GF-D8 (cell line): Measurements from ENCODE around the gene FMNL2.
"Not testable (repeated sequence)": the region's sequence is repeated elsewhere in the genome, so short reads cannot be mapped to it uniquely, and the experiment has no call there.

Experiments used
- DNase-seq: peaks from one replicate; lab custom pipeline; 2025; lab: John Stamatoyannopoulos, UW

The FMNL2 gene

GRCh38 chr2:152375174-152375573 is 40.2 kb downstream of the FMNL2 start:
- no peak for DNase-seq

- DNase-seq = no peak
These were observed 41.4 kb downstream of the FMNL2 start for GRCh38 chr2:152376385-152376784.

GRCh38 chr2:152376968-152377367 is 42.0 kb downstream of the FMNL2 start:
- DNase-seq = no peak

- DNase-seq = no peak
These were observed 44.1 kb downstream of the FMNL2 start for GRCh38 chr2:152379089-152379488.

- no peak for DNase-seq
These were observed 45.5 kb downstream of the FMNL2 start for GRCh38 chr2:152380261-152381055.

GRCh38 chr2:152383702-152384101 is 48.7 kb downstream of the FMNL2 start:
- no peak for DNase-seq

- DNase-seq = no peak
These were observed 50.0 kb downstream of the FMNL2 start for GRCh38 chr2:152384992-152385391.

- DNase-seq = no peak
These were observed 50.7 kb downstream of the FMNL2 start for GRCh38 chr2:152385650-152386049.

GRCh38 chr2:152386266-152386665 is 51.3 kb downstream of the FMNL2 start:
- DNase-seq = no peak

GRCh38 chr2:152387041-152387440 is 52.1 kb downstream of the FMNL2 start:
- DNase-seq = no peak

- not testable (repeated sequence) for DNase-seq
These were observed 53.3 kb downstream of the FMNL2 start for GRCh38 chr2:152388269-152388668.

GRCh38 chr2:152389483-152389882 is 54.5 kb downstream of the FMNL2 start:
- no peak for DNase-seq

- no peak for DNase-seq
These were observed 55.9 kb downstream of the FMNL2 start for GRCh38 chr2:152390837-152391236.

GRCh38 chr2:152391318-152391717 is 56.3 kb downstream of the FMNL2 start:
- no peak for DNase-seq

GRCh38 chr2:152393377-152393776 is 58.4 kb downstream of the FMNL2 start:
- no peak for DNase-seq

GRCh38 chr2:152394326-152394725 is 59.4 kb downstream of the FMNL2 start:
- no peak for DNase-seq

- no peak for DNase-seq
These were observed 60.1 kb downstream of the FMNL2 start for GRCh38 chr2:152395103-152395502.

GRCh38 chr2:152395572-152395971 is 60.6 kb downstream of the FMNL2 start:
- no peak for DNase-seq

- DNase-seq = no peak
These were observed 61.1 kb downstream of the FMNL2 start for GRCh38 chr2:152396051-152396511.

GRCh38 chr2:152396763-152397162 is 61.8 kb downstream of the FMNL2 start:
- DNase-seq = no peak

- DNase-seq = no peak
These were observed 64.0 kb downstream of the FMNL2 start for GRCh38 chr2:152399003-152399402.

GRCh38 chr2:152400607-152401214 is 65.7 kb downstream of the FMNL2 start:
- no peak for DNase-seq
